Activated naive CD8-positive, alpha-beta T cell treated with anti-CD3 and anti-CD28 coated beads, Interleukin-2, amount 10 ng/mL, durations not matched to agents 7 days and 5 days (primary cell): ENCODE measurements around the gene FOXJ2. TPM values are rescaled to one million over a fixed set of nuclear protein-coding genes. Genes with fewer than 3 reads are reported as not detected.
"Not testable (repeated sequence)": the region's sequence is repeated elsewhere in the genome, so short reads cannot be mapped to it uniquely, and the experiment has no call there.

Experiments used
- ATAC-seq: fragments of 150-1000 bp; cut with Tn5 transposase; one replicate; pipeline ENCODE4 v1.10.0; 2021; ENCODE audit warnings: low read depth, moderate library complexity
- POLR2A ChIA-PET: fragments of 350-600 bp; sonication (Branson Sonifier 250); formaldehyde crosslinking; loops from one replicate; lab custom pipeline; 2021; ENCODE audit warnings: antibody characterized with exemption; lab: Charles Lee
- DNase-seq: peaks from one replicate; pipeline ENCODE4 v3.0.0; 2021
- H3K27ac Mint-ChIP-seq: one replicate; pipeline ENCODE4 v1.8.0; 2022; ENCODE audit warnings: mild to moderate bottlenecking, mixed read lengths
- H3K27me3 Mint-ChIP-seq: one replicate; pipeline ENCODE4 v1.8.0; 2022; ENCODE audit warnings: mild to moderate bottlenecking, moderate library complexity, mixed read lengths
- H3K36me3 Mint-ChIP-seq: one replicate; pipeline ENCODE4 v1.8.0; 2021; ENCODE audit warnings: mild to moderate bottlenecking, mixed read lengths
- H3K4me1 Mint-ChIP-seq: one replicate; pipeline ENCODE4 v1.8.0; 2021; ENCODE audit warnings: mixed read lengths
- H3K4me3 Mint-ChIP-seq: one replicate; pipeline ENCODE4 v1.8.0; 2022; ENCODE audit warnings: mild to moderate bottlenecking, moderate library complexity, mixed read lengths
- H3K9me3 Mint-ChIP-seq: one replicate; pipeline ENCODE4 v1.8.0; 2021; ENCODE audit warnings: mixed read lengths
- total RNA-seq, 2 experiments: library from RNA; stranded (reverse); gene quantifications; one replicate each; pipeline ENCODE4 v1.2.3, GENCODE V29; 2021

FOXJ2 gene
- total RNA-seq = 10 to 100 TPM; 26.4 to 26.9 TPM

GRCh38 chr12:8032242-8033152 is at the start of gene FOXJ2:
Gene FOXJ2 (plus strand): TSS chr12:8032716. CDS start chr12:8039833, 7,117 bp downstream.
- ATAC-seq = peak; percentile 92
- Mint-ChIP-seq H3K4me3 (peak within 1 kb of the TSS; percentile 86), H3K9me3 (no peaks in the 10 kb centered on the region), H3K4me1 (peaks cover 37% of the 10 kb centered on the region), H3K36me3 (peaks cover 6% of the 10 kb centered on the region), H3K27ac (peak within 1 kb of the TSS; percentile 83), H3K27me3 (peaks cover 3% of the 10 kb centered on the region)
- POLR2A ChIA-PET = interaction anchor here (0.6 to 0.9 kb wide), 5 partner anchors 25 to 184 kb away, joined by 3 to 11 read pairs (median 4); no protein-coding TSS in a partner anchor
- peak; percentile 85 for DNase-seq

GRCh38 chr12:7983019-7983418 is 49.5 kb upstream of the FOXJ2 start:
- H3K27me3 Mint-ChIP-seq, H3K27ac Mint-ChIP-seq, ATAC-seq, H3K9me3 Mint-ChIP-seq, POLR2A ChIA-PET, H3K4me3 Mint-ChIP-seq, H3K36me3 Mint-ChIP-seq, DNase-seq, H3K4me1 Mint-ChIP-seq: not testable (repeated sequence)

- not testable (repeated sequence) for H3K4me3 Mint-ChIP-seq, H3K4me1 Mint-ChIP-seq, H3K9me3 Mint-ChIP-seq, DNase-seq, H3K36me3 Mint-ChIP-seq, ATAC-seq, H3K27me3 Mint-ChIP-seq, H3K27ac Mint-ChIP-seq
- POLR2A ChIA-PET = interaction anchor here (0.8 kb wide), 1 partner anchor 12 kb away, joined by 3 read pairs; no protein-coding TSS in a partner anchor
Observed at GRCh38 chr12:7983460-7983859, 49.1 kb upstream of the FOXJ2 start.

GRCh38 chr12:7984900-7985299 is 47.6 kb upstream of the FOXJ2 start:
- H3K9me3 Mint-ChIP-seq = no peaks in the 10 kb centered on the region
- DNase-seq (no peak), ATAC-seq (no peak)
- H3K36me3 Mint-ChIP-seq = peaks cover 3% of the 10 kb centered on the region
- POLR2A ChIA-PET = interaction anchor here (0.6 kb wide), 1 partner anchor 25 kb away, joined by 3 read pairs; no protein-coding TSS in a partner anchor
- H3K27me3 Mint-ChIP-seq = no peaks in the 10 kb centered on the region
- peaks cover 11% of the 10 kb centered on the region for H3K4me1 Mint-ChIP-seq
- no peak overlapping the region for H3K4me3 Mint-ChIP-seq
- H3K27ac Mint-ChIP-seq = no peak overlapping the region

GRCh38 chr12:7985802-7986418 is 46.6 kb upstream of the FOXJ2 start:
- no peak for DNase-seq
- no peaks in the 10 kb centered on the region for H3K27me3 Mint-ChIP-seq
- no peak for ATAC-seq
- H3K4me1 Mint-ChIP-seq = peaks cover 19% of the 10 kb centered on the region
- POLR2A ChIA-PET = interaction anchor here (0.7 to 1.3 kb wide), 3 partner anchors 15 to 38 kb away, joined by 3 read pairs; no protein-coding TSS in a partner anchor
- no peak overlapping the region for H3K27ac Mint-ChIP-seq
- no peaks in the 10 kb centered on the region for H3K9me3 Mint-ChIP-seq
- no peak overlapping the region for H3K4me3 Mint-ChIP-seq
- peaks cover 3% of the 10 kb centered on the region for H3K36me3 Mint-ChIP-seq

GRCh38 chr12:7989827-7990491 is 42.6 kb upstream of the FOXJ2 start:
- DNase-seq (peak; percentile 64), ATAC-seq (peak; percentile 96)
- peaks cover 29% of the 10 kb centered on the region for H3K4me1 Mint-ChIP-seq
- POLR2A ChIA-PET = interaction anchor here (0.6 to 3.4 kb wide), 9 partner anchors 16 to 107 kb away, joined by 3 to 22 read pairs (median 6); partner anchors contain the start of gene SLC2A3
- H3K4me3 Mint-ChIP-seq = peak overlapping the region; percentile 78
- H3K36me3 Mint-ChIP-seq = no peaks in the 10 kb centered on the region
- H3K27me3 Mint-ChIP-seq = no peaks in the 10 kb centered on the region
- H3K27ac Mint-ChIP-seq = peak overlapping the region; percentile 92
- no peaks in the 10 kb centered on the region for H3K9me3 Mint-ChIP-seq

- POLR2A ChIA-PET = interaction anchor here (1.2 to 4.7 kb wide), 6 partner anchors 21 to 58 kb away, joined by 8 to 82 read pairs (median 17); partner anchors contain the start of gene SLC2A3
- DNase-seq (no peak), ATAC-seq (no peak)
- Mint-ChIP-seq H3K36me3 (no peaks in the 10 kb centered on the region), H3K4me1 (peaks cover 29% of the 10 kb centered on the region), H3K27ac (peak overlapping the region; percentile 70), H3K27me3 (no peaks in the 10 kb centered on the region), H3K9me3 (no peaks in the 10 kb centered on the region), H3K4me3 (peak overlapping the region; percentile 35)
Observed at GRCh38 chr12:7991535-7991934, 41.0 kb upstream of the FOXJ2 start.

GRCh38 chr12:7994731-7995205 is 37.7 kb upstream of the FOXJ2 start:
- DNase-seq (no peak), ATAC-seq (no peak)
- Mint-ChIP-seq H3K9me3 (peaks cover 6% of the 10 kb centered on the region), H3K4me1 (peaks cover 20% of the 10 kb centered on the region), H3K27me3 (no peaks in the 10 kb centered on the region), H3K27ac (no peak overlapping the region), H3K36me3 (peaks cover 4% of the 10 kb centered on the region), H3K4me3 (no peak overlapping the region)
- POLR2A ChIA-PET = interaction anchor here (0.8 to 4.7 kb wide), 5 partner anchors 24 to 60 kb away, joined by 3 to 82 read pairs (median 7); partner anchors contain the start of gene SLC2A3

- Mint-ChIP-seq H3K4me1 (peaks cover 14% of the 10 kb centered on the region), H3K27me3 (no peaks in the 10 kb centered on the region), H3K27ac (no peak overlapping the region), H3K36me3 (peaks cover 4% of the 10 kb centered on the region), H3K4me3 (no peak overlapping the region), H3K9me3 (peaks cover 6% of the 10 kb centered on the region)
- DNase-seq (peak; percentile 60), ATAC-seq (peak; percentile 97)
- POLR2A ChIA-PET = interaction anchor here (0.8 to 4.7 kb wide), 4 partner anchors 25 to 60 kb away, joined by 3 to 82 read pairs (median 5); partner anchors contain the start of gene SLC2A3
Observed at GRCh38 chr12:7995266-7995963, 37.1 kb upstream of the FOXJ2 start.

- POLR2A ChIA-PET, H3K27me3 Mint-ChIP-seq, H3K4me3 Mint-ChIP-seq, H3K4me1 Mint-ChIP-seq, H3K36me3 Mint-ChIP-seq, H3K27ac Mint-ChIP-seq, ATAC-seq, DNase-seq, H3K9me3 Mint-ChIP-seq: not testable (repeated sequence)
Observed at GRCh38 chr12:8000827-8001226, 31.7 kb upstream of the FOXJ2 start.

GRCh38 chr12:8001496-8001895 is 31.0 kb upstream of the FOXJ2 start:
- H3K36me3 Mint-ChIP-seq, POLR2A ChIA-PET, H3K4me1 Mint-ChIP-seq, H3K27ac Mint-ChIP-seq, H3K9me3 Mint-ChIP-seq, H3K4me3 Mint-ChIP-seq, ATAC-seq, DNase-seq, H3K27me3 Mint-ChIP-seq: not testable (repeated sequence)

GRCh38 chr12:8004897-8005296 is 27.6 kb upstream of the FOXJ2 start:
- DNase-seq, H3K27ac Mint-ChIP-seq, H3K27me3 Mint-ChIP-seq, H3K36me3 Mint-ChIP-seq, POLR2A ChIA-PET, H3K4me3 Mint-ChIP-seq, H3K9me3 Mint-ChIP-seq, H3K4me1 Mint-ChIP-seq, ATAC-seq: not testable (repeated sequence)
